ENCODE results near the gene ASRGL1. TPM values are rescaled to one million over a fixed set of nuclear protein-coding genes. Genes with fewer than 3 reads are reported as not detected.
A peak's percentile ranks its signal among the peaks of the same experiment; 100 is the strongest.

The ASRGL1 gene
- total RNA-seq, 4 donors from 2014 or later, result 0.66 to 7.6 (median 4.4) TPM; not detected in 1

GRCh38 chr11:62391642-62392425, 54.6 kb downstream of the ASRGL1 start:
- Histone ChIP-seq H3K4me1 (peaks cover 13 to 35% (median 14%) of the 10 kb centered on the region in 3 donors), H3K9me3 (no peaks in the 10 kb centered on the region)
- WGBS, 2 donors, result 85 to 91% methylated on average over 15 of the region's 16 CpGs

GRCh38 chr11:62392506-62392905, 55.3 kb downstream of the ASRGL1 start:
- H3K9me3 ChIP-seq, result no peaks in the 10 kb centered on the region
- DNase-seq, result no peak
- no peak overlapping the region for H3K4me3 ChIP-seq
- TF ChIP-seq CTCF (IDR thresholded peaks at IDR 0.05), result no peak
- TF ChIP-seq POLR2A (IDR thresholded peaks at IDR 0.05), result no peak
- intact Hi-C loops (cut with DNase I), result no loop called here
- no peak overlapping the region for H3K27ac ChIP-seq
- 73 to 84% methylated on average over 3 of the region's 3 CpGs for WGBS, 2 donors
- no peaks in the 10 kb centered on the region for H3K27me3 ChIP-seq
- H3K4me1 ChIP-seq, result peaks cover 13 to 42% (median 14%) of the 10 kb centered on the region in 3 donors
- H3K36me3 ChIP-seq, result no peaks in the 10 kb centered on the region

More at GRCh38 chr11:62391642-62392425, 54.6 kb downstream of the ASRGL1 start:
- no peak for TF ChIP-seq CTCF (IDR thresholded peaks at IDR 0.05)
- TF ChIP-seq POLR2A (IDR thresholded peaks at IDR 0.05), result no peak
- DNase-seq, result no peak
- intact Hi-C loops (cut with DNase I), result no loop called here
- Histone ChIP-seq H3K36me3 (no peaks in the 10 kb centered on the region), H3K27ac (no peak overlapping the region), H3K27me3 (no peaks in the 10 kb centered on the region), H3K4me3 (no peak overlapping the region)

- no peak for DNase-seq
- no peaks in the 10 kb centered on the region for H3K27me3 ChIP-seq
- H3K36me3 ChIP-seq, result no peaks in the 10 kb centered on the region
- intact Hi-C loops (cut with DNase I), result no loop called here
- 35 to 41% methylated on average over 12 of the region's 12 CpGs for WGBS, 2 donors
- no peak overlapping the region for H3K4me3 ChIP-seq
- H3K9me3 ChIP-seq, result no peaks in the 10 kb centered on the region
- TF ChIP-seq POLR2A (IDR thresholded peaks at IDR 0.05) (no peak), CTCF (IDR thresholded peaks at IDR 0.05) (peak in 3 of 6 experiments; percentile 22 to 38 (median 31))
- H3K27ac ChIP-seq, result no peak overlapping the region
- H3K4me1 ChIP-seq, result peaks cover 17 to 48% (median 19%) of the 10 kb centered on the region in 3 donors
Measured at GRCh38 chr11:62393061-62393611, 55.9 kb downstream of the ASRGL1 start.

GRCh38 chr11:62393735-62394134, 56.5 kb downstream of the ASRGL1 start:
- WGBS, 2 donors, result 53 to 62% methylated on average over 5 of the region's 5 CpGs
- peaks cover 23 to 54% (median 25%) of the 10 kb centered on the region in 3 donors for H3K4me1 ChIP-seq
- intact Hi-C loops (cut with DNase I), result no loop called here
- no peaks in the 10 kb centered on the region for H3K36me3 ChIP-seq
- H3K27me3 ChIP-seq, result no peaks in the 10 kb centered on the region
- TF ChIP-seq CTCF (IDR thresholded peaks at IDR 0.05) (no peak), POLR2A (IDR thresholded peaks at IDR 0.05) (no peak)
- no peak overlapping the region for H3K27ac ChIP-seq
- no peak for DNase-seq
- H3K9me3 ChIP-seq, result no peaks in the 10 kb centered on the region
- no peak overlapping the region for H3K4me3 ChIP-seq
